Suprapubic skin (tissue), 4 donors: ENCODE results near the gene ITGA4. TPM values are rescaled to one million over a fixed set of nuclear protein-coding genes. Genes with fewer than 3 reads are reported as not detected.

Source experiments
- DNase-seq, 2 donors: peaks; one replicate each; pipeline ENCODE4 v3.0.0-alpha.2; 2019; ENCODE audit warnings: low spot score in 2 of 2
- H3K27ac ChIP-seq: fragments of 200-600 bp; sonication (generic); one replicate; pipeline ENCODE4 v1.5.1; 2019
- H3K27me3 ChIP-seq: fragments of 200-600 bp; sonication (generic); one replicate; pipeline ENCODE4 v1.5.1; 2019
- H3K36me3 ChIP-seq: fragments of 200-600 bp; sonication (generic); one replicate; pipeline ENCODE4 v1.5.1; 2019
- H3K4me1 ChIP-seq: fragments of 200-600 bp; sonication (generic); one replicate; pipeline ENCODE4 v1.5.1; 2019
- H3K4me3 ChIP-seq: fragments of 200-600 bp; sonication (generic); one replicate; pipeline ENCODE4 v1.5.1; 2019; ENCODE audit warnings: mild to moderate bottlenecking
- H3K9me3 ChIP-seq: fragments of 200-600 bp; sonication (generic); one replicate; pipeline ENCODE4 v1.5.1; 2019
- EP300 ChIP-seq: sonication (generic); formaldehyde crosslinking; IDR thresholded peaks from one replicate; pipeline ENCODE4 v1.6.1; 2017; ENCODE audit warnings: antibody characterized with exemption
- POLR2A ChIP-seq, 2 donors: fragments of 450-650 bp; IDR thresholded peaks; one replicate each; pipeline ENCODE4 v1.6.1; 2017; ENCODE audit warnings: antibody characterized with exemption in 2 of 2, mild to moderate bottlenecking in 2 of 2, moderate library complexity in 2 of 2
- POLR2AphosphoS5 ChIP-seq, 3 donors: sonication (generic); formaldehyde crosslinking; IDR thresholded peaks; one replicate each; pipeline ENCODE4 v1.6.1; 2017; ENCODE audit warnings: antibody characterized with exemption in 3 of 3
- WGBS: methylation state at CpG from one replicate; pipeline ENCODE4 v1.1.5; 2018; 5-methylcytosine and 5-hydroxymethylcytosine counted together
- total RNA-seq, 4 donors: library from RNA; depleted of rRNA; stranded (reverse); fragments of >200 nt; gene quantifications; one replicate each; pipeline ENCODE4 v1.1.0, GENCODE V29; 2016
- TF ChIP-seq, protein P1 (sequence below), 2 donors: fragments of 200-600 bp in 1 of 2; fragments of 450-650 bp in 1 of 2; sonication (generic) in 1 of 2; IDR thresholded peaks; one replicate each; pipeline ENCODE4 v1.5.1; 2016 to 2019; ENCODE audit warnings: antibody characterized with exemption in 2 of 2, mild to moderate bottlenecking in 1 of 2, moderate library complexity in 1 of 2

ITGA4 gene
- total RNA-seq, 4 donors from 2014 or later, result 0.68 to 14.1 (median 0.95) TPM

DNA sequence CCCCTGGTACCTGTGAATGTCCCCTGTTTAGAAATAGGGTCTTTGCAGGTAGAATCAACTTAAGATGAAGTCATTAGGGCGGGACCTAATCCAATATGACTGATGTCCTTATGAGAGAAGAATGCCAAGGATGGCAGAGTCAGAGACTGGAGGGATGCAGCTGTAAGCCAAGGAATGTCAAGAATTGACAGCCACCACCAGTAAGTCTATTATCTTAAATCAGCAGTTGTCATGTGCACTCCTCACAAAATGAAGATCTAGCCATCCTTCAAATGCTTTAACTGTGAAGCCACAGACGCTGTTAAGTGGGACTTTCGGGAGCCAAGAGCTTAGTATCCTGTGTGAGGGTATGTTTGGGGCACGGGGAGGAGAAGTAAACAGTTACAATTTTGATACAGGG is 83.2 kb downstream of the ITGA4 start:
- Histone ChIP-seq H3K27me3 (no peaks in the 10 kb centered on the region), H3K4me1 (no peaks in the 10 kb centered on the region), H3K27ac (no peak overlapping the region), H3K4me3 (no peak overlapping the region), H3K9me3 (no peaks in the 10 kb centered on the region), H3K36me3 (no peaks in the 10 kb centered on the region)
- TF ChIP-seq POLR2A (IDR thresholded peaks at IDR 0.05) (no peak), POLR2AphosphoS5 (IDR thresholded peaks at IDR 0.05) (no peak), EP300 (no peak)
- TF ChIP-seq, protein P1, sequence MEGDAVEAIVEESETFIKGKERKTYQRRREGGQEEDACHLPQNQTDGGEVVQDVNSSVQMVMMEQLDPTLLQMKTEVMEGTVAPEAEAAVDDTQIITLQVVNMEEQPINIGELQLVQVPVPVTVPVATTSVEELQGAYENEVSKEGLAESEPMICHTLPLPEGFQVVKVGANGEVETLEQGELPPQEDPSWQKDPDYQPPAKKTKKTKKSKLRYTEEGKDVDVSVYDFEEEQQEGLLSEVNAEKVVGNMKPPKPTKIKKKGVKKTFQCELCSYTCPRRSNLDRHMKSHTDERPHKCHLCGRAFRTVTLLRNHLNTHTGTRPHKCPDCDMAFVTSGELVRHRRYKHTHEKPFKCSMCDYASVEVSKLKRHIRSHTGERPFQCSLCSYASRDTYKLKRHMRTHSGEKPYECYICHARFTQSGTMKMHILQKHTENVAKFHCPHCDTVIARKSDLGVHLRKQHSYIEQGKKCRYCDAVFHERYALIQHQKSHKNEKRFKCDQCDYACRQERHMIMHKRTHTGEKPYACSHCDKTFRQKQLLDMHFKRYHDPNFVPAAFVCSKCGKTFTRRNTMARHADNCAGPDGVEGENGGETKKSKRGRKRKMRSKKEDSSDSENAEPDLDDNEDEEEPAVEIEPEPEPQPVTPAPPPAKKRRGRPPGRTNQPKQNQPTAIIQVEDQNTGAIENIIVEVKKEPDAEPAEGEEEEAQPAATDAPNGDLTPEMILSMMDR (IDR thresholded peaks at IDR 0.05), result no peak
- 85% methylated on average over 4 of the region's 4 CpGs for WGBS
- no peak for DNase-seq

DNA sequence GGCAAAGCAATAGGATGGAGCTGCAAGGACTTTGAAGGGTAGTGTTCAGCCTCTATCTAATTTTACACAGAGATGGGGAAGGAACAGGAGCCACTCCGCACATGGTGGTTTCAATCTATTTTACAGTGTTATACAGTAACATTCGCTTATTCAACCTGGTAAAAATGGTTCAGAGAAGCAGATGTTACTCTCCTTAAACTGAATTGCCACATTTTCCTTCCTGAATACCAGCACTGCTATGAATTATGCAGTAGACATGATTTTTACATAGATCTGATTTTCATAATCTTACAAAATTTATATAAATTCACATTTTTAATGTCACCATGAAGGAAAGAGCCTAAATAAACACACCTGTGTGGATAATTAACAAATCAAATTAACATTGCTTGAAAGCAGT is 85.0 kb downstream of the ITGA4 start:
- Histone ChIP-seq H3K36me3 (no peaks in the 10 kb centered on the region), H3K9me3 (no peaks in the 10 kb centered on the region), H3K27me3 (no peaks in the 10 kb centered on the region), H3K27ac (no peak overlapping the region), H3K4me1 (no peaks in the 10 kb centered on the region), H3K4me3 (no peak overlapping the region)
- DNase-seq, result no peak
- 90% methylated on average over 2 of the region's 2 CpGs for WGBS
- TF ChIP-seq EP300 (no peak), POLR2AphosphoS5 (IDR thresholded peaks at IDR 0.05) (no peak), POLR2A (IDR thresholded peaks at IDR 0.05) (no peak)
- TF ChIP-seq, protein P1 (IDR thresholded peaks at IDR 0.05), result no peak

DNA sequence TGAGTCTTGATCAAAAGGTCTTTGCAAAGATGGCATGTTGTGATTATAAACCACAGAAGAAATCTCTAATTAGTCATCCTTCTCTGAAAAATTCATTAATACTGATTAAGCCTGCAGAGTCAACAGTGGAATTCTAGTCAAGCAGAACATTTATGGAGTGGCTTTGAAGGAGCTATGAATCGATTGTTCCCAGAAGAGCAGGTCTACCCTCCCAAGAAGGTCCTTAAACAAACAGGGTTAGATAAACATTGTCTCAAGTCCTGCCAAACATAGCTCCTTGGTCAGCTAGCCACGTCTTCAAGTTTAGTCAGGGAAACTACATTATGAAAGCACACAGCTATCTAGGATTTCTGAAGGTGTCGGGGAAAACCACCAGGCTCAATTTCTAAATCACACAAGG is 88.9 kb downstream of the ITGA4 start:
- Histone ChIP-seq H3K9me3 (no peaks in the 10 kb centered on the region), H3K36me3 (no peaks in the 10 kb centered on the region), H3K4me1 (no peaks in the 10 kb centered on the region), H3K4me3 (no peak overlapping the region), H3K27me3 (no peaks in the 10 kb centered on the region), H3K27ac (no peak overlapping the region)
- no peak for DNase-seq
- WGBS, result 74% methylated on average over 3 of the region's 3 CpGs
- no peak for TF ChIP-seq EP300
- no peak for TF ChIP-seq POLR2A (IDR thresholded peaks at IDR 0.05)
- TF ChIP-seq, protein P1 (IDR thresholded peaks at IDR 0.05), result no peak
- no peak for TF ChIP-seq POLR2AphosphoS5 (IDR thresholded peaks at IDR 0.05)

DNA sequence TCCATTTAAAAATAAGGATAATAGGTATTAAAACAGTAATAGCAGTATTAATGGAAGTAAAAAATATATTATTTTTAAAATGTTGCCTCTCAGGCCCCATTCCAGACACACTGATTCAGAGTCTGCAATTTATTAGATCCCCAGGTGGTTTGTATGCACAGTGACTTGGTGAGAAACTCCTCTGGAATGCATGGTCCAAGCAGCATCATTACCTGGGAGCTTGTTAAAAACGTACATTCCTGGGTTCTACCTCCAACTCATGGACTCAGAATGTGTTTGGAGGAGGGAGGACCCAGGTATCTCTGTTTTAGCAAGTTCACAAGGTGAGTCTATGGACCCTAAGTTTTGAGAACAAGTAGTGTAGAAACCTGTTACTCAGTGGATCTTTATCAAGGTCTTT is 95.6 kb downstream of the ITGA4 start:
- H3K27me3 ChIP-seq, result no peaks in the 10 kb centered on the region
- H3K36me3 ChIP-seq, result no peaks in the 10 kb centered on the region
- WGBS, result 63% methylated on average over 1 of the region's 1 CpG
- TF ChIP-seq, protein P1 (IDR thresholded peaks at IDR 0.05), result no peak
- TF ChIP-seq EP300, result no peak
- TF ChIP-seq POLR2A (IDR thresholded peaks at IDR 0.05), result no peak
- TF ChIP-seq POLR2AphosphoS5 (IDR thresholded peaks at IDR 0.05), result no peak
- H3K9me3 ChIP-seq, result no peaks in the 10 kb centered on the region
- no peaks in the 10 kb centered on the region for H3K4me1 ChIP-seq
- no peak overlapping the region for H3K27ac ChIP-seq
- H3K4me3 ChIP-seq, result no peak overlapping the region
- DNase-seq, result no peak

DNA sequence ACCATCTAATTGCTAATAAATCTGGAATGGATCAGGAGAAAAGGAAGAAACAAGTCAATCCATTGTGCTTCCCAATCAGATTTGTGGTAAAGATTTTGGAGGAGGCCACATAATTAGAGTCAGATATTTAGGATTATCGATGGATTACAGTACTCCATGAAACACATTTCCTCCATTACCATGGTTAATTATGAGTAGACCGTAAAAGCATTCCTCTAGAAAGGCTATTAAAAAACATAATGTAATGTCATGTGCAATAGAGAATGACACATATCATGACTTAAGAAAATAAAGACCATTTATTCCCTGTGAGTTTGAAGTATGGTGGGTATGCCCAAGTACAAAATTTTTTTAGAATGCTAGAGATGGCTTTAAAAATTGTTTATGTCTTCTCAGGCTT is 96.1 kb downstream of the ITGA4 start:
- H3K9me3 ChIP-seq, result no peaks in the 10 kb centered on the region
- no peak for TF ChIP-seq EP300
- no peak for TF ChIP-seq POLR2AphosphoS5 (IDR thresholded peaks at IDR 0.05)
- TF ChIP-seq, protein P1 (IDR thresholded peaks at IDR 0.05), result no peak
- TF ChIP-seq POLR2A (IDR thresholded peaks at IDR 0.05), result no peak
- H3K36me3 ChIP-seq, result no peaks in the 10 kb centered on the region
- 74% methylated on average over 2 of the region's 2 CpGs for WGBS
- H3K27me3 ChIP-seq, result no peaks in the 10 kb centered on the region
- H3K4me3 ChIP-seq, result no peak overlapping the region
- no peak overlapping the region for H3K27ac ChIP-seq
- no peaks in the 10 kb centered on the region for H3K4me1 ChIP-seq
- DNase-seq, result no peak
